GM18505 (cell line): ENCODE data around the gene NEFH.

Experiments
- ATAC-seq: cut with Tn5 transposase; IDR thresholded peaks from one replicate; pipeline ENCODE4 v1.9.1; 2021; ENCODE audit not compliant: unreplicated experiment
- POLR2A ChIP-seq: IDR thresholded peaks from 4 replicates; pipeline ENCODE4 v1.6.1; 2011; ENCODE audit warnings: borderline replicate concordance; ENCODE audit not compliant: insufficient read depth, insufficient read length; ENCODE audit errors: extremely low read depth

Gene NEFH

GRCh38 chr22:29450222-29450621 lies 29.8 kb upstream of the NEFH start:
- TF ChIP-seq POLR2A, result no peak
- no peak for ATAC-seq

- no peak for ATAC-seq
- no peak for TF ChIP-seq POLR2A
Observed at GRCh38 chr22:29451863-29452262, 28.2 kb upstream of the NEFH start.

GRCh38 chr22:29454276-29454675 lies 25.7 kb upstream of the NEFH start:
- no peak for ATAC-seq
- TF ChIP-seq POLR2A, result no peak

- no peak for ATAC-seq
Observed at GRCh38 chr22:29456211-29456671, 23.8 kb upstream of the NEFH start.

GRCh38 chr22:29457730-29458129 lies 22.3 kb upstream of the NEFH start:
- no peak for TF ChIP-seq POLR2A
- no peak for ATAC-seq

More at GRCh38 chr22:29456211-29456671, 23.8 kb upstream of the NEFH start:
- no peak for TF ChIP-seq POLR2A

DNA sequence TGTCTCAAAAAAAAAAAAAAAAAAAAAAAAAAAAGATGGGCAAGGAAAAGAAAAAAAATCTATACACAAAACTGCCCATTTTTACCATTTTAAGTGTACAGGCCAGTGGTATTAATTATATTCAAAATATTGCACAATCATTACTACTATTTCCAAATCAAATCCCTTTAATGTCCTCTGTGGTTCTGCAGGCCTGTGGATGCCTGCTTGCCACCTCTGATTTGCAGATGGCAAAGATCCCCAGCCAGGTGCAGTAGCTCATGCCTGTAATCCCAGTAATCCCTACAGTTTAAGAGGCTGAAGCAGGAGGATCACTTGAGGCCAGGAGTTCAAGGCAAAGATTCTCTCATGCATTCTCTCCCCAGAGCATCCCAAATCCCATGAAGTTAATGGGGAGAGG lies 21.5 kb upstream of the NEFH start:
- no peak for TF ChIP-seq POLR2A
- ATAC-seq, result no peak

DNA sequence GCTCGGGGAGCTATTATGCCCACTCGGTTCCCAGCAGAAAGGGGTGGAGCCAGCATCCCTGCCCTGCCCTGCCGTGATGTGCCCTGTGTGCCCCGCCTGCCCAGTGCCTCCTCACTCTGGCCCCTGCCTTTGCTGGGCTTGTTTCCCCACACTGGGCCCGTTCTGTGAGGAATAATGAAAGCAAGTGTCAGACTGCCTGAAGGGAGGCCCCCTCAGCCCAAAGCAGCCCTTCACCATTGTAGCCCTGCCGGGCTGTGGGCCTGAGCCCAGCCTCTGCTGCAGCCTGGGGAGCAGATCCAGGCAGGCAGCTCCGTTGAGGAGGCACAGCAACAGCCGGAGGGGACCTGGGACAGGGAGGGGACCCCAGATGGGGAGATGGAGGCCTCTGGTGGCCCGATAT lies 20.2 kb upstream of the NEFH start:
- no peak for TF ChIP-seq POLR2A
- ATAC-seq, result no peak

DNA sequence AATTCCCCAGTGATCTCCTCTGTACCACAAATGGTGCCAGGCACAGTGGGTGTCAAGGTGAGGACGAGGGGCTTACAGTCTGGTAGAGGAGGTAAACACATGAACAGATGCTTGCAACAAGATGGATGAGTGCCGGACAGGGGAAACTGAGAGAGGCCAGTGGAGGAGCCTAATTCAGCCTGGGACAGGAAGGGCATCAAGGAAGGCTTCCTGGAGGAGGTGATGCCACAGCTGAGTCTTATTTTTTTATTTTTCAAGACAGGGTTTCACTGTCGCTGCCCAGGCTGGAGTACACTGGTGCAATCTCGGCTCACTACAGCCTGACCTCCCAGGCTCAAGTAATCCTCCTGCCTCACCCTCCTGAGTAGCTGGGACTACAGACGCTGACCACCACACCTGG lies 18.8 kb upstream of the NEFH start:
- ATAC-seq, result no peak
- TF ChIP-seq POLR2A, result no peak

DNA sequence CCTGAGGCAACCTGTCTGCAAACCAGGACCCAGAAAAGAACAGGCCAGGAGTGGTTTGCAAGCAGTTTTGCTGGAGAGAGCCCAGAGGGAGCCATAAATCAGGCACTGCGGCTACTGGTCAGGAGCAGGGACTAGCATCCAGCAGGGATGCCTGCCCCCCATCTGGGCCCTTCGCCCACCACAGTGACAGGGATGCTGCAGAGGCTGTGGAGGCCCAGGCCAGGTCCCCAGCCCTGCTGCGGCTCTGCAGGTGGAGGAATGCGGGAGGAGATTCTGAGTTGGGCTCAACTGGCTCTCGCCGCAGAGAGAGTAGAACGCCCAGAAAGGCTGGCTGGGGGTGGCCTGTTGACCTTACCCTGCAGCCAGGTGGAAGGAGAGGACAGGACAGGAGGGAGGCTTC lies 16.4 kb upstream of the NEFH start:
- ATAC-seq, result no peak
- TF ChIP-seq POLR2A, result no peak

DNA sequence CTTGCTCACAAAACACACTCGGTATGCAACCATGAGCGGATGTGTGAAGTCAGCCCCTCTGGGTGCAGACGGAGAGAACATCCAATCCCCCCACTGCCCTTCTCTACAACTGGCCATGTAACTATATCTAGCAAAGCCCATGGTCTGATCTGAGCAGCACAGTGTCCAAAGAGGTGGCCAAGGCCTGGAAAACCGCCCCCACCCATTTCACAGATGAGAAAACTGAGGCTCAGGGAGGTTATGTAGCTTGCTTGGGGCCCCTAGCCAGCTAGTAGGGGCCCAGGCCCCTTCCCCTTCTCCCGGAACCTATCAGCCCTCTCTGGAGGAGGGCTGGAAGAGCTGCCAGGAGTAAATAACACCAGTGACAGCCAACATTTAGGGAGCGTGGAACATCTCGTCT lies 15.4 kb upstream of the NEFH start:
- TF ChIP-seq POLR2A, result no peak
- ATAC-seq, result no peak

DNA sequence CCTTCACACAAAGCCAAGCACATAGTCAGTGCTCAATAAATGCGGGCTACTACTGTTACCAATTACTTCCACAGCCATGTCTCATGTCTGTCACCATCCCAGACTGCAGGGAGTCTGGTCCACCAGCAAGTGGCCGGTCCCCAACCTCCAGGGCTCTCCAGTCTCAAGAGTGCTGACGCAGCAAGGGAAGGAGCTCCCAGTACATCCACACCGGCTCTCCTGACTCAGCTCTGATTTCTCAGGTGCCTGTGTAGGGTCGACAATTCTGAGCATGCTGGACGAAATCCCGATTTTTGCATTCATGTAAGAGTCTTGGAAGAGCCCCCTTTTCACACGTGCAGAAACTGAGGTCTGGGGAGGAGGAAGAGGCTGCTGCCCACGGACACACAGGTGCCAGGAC lies 10.3 kb upstream of the NEFH start:
- no peak for TF ChIP-seq POLR2A
- no peak for ATAC-seq

DNA sequence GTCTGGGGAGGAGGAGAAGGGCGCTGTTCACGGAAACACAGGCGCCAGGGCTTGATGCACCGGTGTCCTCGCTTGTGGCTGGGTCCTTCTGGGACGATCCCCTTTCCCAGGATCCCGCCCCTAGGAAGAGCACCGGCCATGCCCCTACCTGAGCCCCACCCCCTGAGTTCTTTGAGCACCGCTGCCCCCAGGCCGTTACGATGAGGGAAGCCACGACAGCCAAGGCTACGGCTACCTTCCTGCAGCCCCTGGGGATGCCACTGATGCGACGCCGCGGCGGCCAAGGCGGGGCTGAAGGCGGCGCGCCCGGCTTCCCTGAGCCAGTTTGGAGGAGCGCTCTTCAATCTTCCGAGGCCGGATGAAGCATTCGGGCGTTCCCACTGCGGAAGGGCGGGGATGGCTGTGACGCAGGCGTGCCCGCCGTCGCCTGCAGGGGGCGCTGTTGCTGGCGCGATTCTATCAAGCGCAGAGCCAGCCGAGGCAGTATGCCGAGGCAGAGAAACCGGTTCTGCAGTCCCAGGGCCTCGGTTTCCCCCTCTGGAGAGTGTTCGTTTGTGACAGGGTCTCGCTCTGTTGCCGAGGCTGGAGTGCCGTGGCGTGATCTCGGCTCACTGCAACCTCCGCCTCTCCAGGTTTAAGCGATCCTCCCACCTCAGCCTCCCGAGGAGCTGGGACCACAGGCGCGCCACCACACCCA lies 9.7 kb upstream of the NEFH start:
- no peak for TF ChIP-seq POLR2A
- ATAC-seq, result no peak

GRCh38 chr22:29473001-29473400 lies 7.0 kb upstream of the NEFH start:
- no peak for TF ChIP-seq POLR2A
- no peak for ATAC-seq

GRCh38 chr22:29475550-29475949 lies 4.5 kb upstream of the NEFH start:
- ATAC-seq, result no peak
- no peak for TF ChIP-seq POLR2A

- no peak for TF ChIP-seq POLR2A
- no peak for ATAC-seq
Observed at GRCh38 chr22:29476116-29476515, 3.9 kb upstream of the NEFH start.

DNA sequence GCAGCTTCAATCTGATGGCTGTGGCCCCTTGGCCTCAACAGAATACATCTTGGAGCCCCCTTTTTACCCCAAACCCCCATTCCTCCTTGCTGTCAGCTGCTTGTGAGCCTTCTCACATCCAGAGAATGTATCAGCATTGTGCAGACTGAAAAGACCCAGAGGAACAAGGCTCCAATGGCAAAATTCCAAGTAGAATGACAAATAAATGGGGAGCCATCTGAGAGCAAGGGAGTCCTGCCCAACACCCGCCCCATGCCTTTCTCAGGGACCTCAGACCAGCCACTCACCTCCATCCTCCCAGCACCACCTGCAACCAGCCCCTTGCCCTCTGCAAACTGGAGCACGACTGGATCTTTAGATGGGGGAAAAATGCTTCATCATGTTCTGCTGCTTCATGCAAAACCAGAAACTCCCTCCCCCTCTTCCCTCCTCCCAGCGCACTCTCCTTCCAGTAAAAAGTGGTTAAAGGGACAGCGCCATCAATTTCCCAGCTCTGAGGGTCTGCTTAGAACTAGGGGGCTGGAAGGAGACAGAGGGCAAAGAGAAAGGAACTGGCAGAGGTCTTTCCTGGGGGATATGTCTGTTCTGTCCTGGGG lies 2.2 kb upstream of the NEFH start:
- TF ChIP-seq POLR2A, result no peak
- no peak for ATAC-seq
